ENCODE results near the gene CHCT1. TPM values are rescaled to one million over a fixed set of nuclear protein-coding genes. Genes with fewer than 3 reads are reported as not detected.
"Not testable (repeated sequence)": the region's sequence is repeated elsewhere in the genome, so short reads cannot be mapped to it uniquely, and the experiment has no call there.

CHCT1 gene
- polyA plus RNA-seq: under 1 TPM in 1 of 2 donors, not detected in 1; 0.08 TPM

DNA sequence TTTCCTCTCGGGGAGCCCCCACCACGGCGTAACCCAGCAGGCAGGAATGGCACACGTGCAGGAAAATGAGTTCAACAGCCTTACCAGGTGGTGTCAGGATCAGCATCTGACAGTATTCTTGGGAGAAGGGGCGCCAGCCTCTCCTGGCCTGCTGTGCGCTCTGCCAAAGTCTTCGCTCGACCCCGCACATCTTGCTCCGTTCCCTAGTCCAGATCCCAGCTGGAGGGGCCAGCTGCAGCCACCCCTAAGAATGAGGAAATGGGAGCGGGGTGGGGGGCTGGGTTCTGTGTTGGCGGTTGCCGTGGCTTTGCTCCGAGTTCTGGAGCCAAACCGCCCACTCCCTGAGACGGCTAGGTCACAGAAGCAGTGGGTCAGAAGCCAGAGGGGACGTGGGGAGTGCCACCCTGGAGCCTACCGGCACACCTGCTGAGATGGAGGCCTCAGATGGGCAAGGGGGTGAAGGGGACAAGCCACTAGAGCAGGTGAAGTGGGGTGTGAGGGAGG, at the start of gene CHCT1:
CHCT1 (plus strand) TSS at position 328 of the 504 bp plus-strand sequence; CDS start at position 432, 104 bp downstream.
- 78 to 80% methylated on average over 18 of the region's 18 CpGs for WGBS, 2 donors
- H3K27ac ChIP-seq (ENCODE audit: low read depth in 2 of 2, low read length in 1 of 2): no peak within 1 kb of the TSS
- peaks cover 0 to 5% of the 10 kb centered on the region in 2 donors for H3K4me1 ChIP-seq (ENCODE audit: control insufficient read depth in 2 of 2, insufficient read depth in 2 of 2, low read length in 1 of 2)
- peak within 1 kb of the TSS; percentile 29 to 62 for H3K4me3 ChIP-seq (ENCODE audit: low read depth in 1 of 2, low read length in 2 of 2)
- H3K9me3 ChIP-seq (ENCODE audit: control insufficient read depth in 2 of 2, insufficient read depth in 1 of 2, low read depth in 1 of 2, low read length in 1 of 2): peaks cover 0 to 3% of the 10 kb centered on the region in 2 donors
- no peaks in the 10 kb centered on the region for H3K27me3 ChIP-seq (ENCODE audit: control insufficient read depth in 1 of 2, insufficient read depth in 2 of 2, low read length in 2 of 2)
- no peaks in the 10 kb centered on the region for H3K36me3 ChIP-seq (ENCODE audit: control insufficient read depth in 2 of 2, insufficient read depth in 2 of 2, low read length in 1 of 2)

DNA sequence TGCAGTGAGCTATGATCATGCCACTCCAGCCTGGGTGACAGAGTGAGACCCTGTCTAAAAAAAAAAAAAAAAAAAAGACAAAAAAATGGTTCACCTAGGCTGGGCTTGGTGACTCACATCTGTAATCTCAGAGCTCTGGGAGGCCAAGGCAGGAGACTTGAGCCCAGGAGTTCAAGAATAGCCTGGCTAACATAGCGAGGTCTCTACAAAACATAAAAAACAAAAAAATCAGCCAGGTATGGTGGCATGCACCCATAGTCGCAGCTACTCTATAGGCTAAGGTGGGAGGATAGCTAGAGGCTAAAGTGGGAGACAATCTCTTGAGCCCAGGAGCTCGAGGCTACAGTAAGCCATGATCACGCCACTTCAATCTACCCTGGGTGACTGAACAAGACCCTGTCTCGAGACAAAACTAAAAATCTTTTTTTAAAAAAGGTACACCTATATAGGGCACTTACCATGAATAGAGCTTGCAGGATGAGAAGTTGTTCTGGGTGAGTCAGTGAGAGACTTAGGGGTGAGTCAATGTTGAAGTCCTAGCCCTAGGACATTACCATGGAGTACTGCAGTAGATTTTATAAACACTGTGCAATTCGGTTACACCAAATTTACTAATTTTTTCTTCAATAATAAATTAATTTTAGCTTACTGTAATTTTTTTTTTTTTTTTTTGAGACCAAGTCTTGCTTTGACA, 49.4 kb upstream of the CHCT1 start:
- Histone ChIP-seq H3K9me3 (ENCODE audit: control insufficient read depth in 2 of 2, insufficient read depth in 1 of 2, low read depth in 1 of 2, low read length in 1 of 2) (no peaks in the 10 kb centered on the region), H3K27me3 (ENCODE audit: control insufficient read depth in 1 of 2, insufficient read depth in 2 of 2, low read length in 2 of 2) (no peaks in the 10 kb centered on the region), H3K36me3 (ENCODE audit: control insufficient read depth in 2 of 2, insufficient read depth in 2 of 2, low read length in 1 of 2) (no peaks in the 10 kb centered on the region), H3K4me3 (ENCODE audit: low read depth in 1 of 2, low read length in 2 of 2) (no peak overlapping the region), H3K27ac (ENCODE audit: low read depth in 2 of 2, low read length in 1 of 2) (no peak overlapping the region), H3K4me1 (ENCODE audit: control insufficient read depth in 2 of 2, insufficient read depth in 2 of 2, low read length in 1 of 2) (peaks cover 0 to 2% of the 10 kb centered on the region in 2 donors)
- WGBS, 2 donors: 76 to 89% methylated on average over 6 of the region's 6 CpGs

- H3K4me1 ChIP-seq (ENCODE audit: control insufficient read depth in 2 of 2, insufficient read depth in 2 of 2, low read length in 1 of 2); H3K27me3 ChIP-seq (ENCODE audit: control insufficient read depth in 1 of 2, insufficient read depth in 2 of 2, low read length in 2 of 2); H3K36me3 ChIP-seq (ENCODE audit: control insufficient read depth in 2 of 2, insufficient read depth in 2 of 2, low read length in 1 of 2); H3K4me3 ChIP-seq (ENCODE audit: low read depth in 1 of 2, low read length in 2 of 2); H3K27ac ChIP-seq (ENCODE audit: low read depth in 2 of 2, low read length in 1 of 2); H3K9me3 ChIP-seq (ENCODE audit: control insufficient read depth in 2 of 2, insufficient read depth in 1 of 2, low read depth in 1 of 2, low read length in 1 of 2): not testable (repeated sequence)
- WGBS, 2 donors: 95 to 100% methylated on average over 1 of the region's 1 CpG
Measured at GRCh38 chr17:60378187-60378586, 44.1 kb upstream of the CHCT1 start.

GRCh38 chr17:60379461-60379860, 42.8 kb upstream of the CHCT1 start:
- H3K4me1 ChIP-seq (ENCODE audit: control insufficient read depth in 2 of 2, insufficient read depth in 2 of 2, low read length in 1 of 2); H3K4me3 ChIP-seq (ENCODE audit: low read depth in 1 of 2, low read length in 2 of 2); H3K27me3 ChIP-seq (ENCODE audit: control insufficient read depth in 1 of 2, insufficient read depth in 2 of 2, low read length in 2 of 2); H3K27ac ChIP-seq (ENCODE audit: low read depth in 2 of 2, low read length in 1 of 2); H3K9me3 ChIP-seq (ENCODE audit: control insufficient read depth in 2 of 2, insufficient read depth in 1 of 2, low read depth in 1 of 2, low read length in 1 of 2); H3K36me3 ChIP-seq (ENCODE audit: control insufficient read depth in 2 of 2, insufficient read depth in 2 of 2, low read length in 1 of 2): not testable (repeated sequence)
- 59 to 68% methylated on average over 2 of the region's 3 CpGs for WGBS, 2 donors

DNA sequence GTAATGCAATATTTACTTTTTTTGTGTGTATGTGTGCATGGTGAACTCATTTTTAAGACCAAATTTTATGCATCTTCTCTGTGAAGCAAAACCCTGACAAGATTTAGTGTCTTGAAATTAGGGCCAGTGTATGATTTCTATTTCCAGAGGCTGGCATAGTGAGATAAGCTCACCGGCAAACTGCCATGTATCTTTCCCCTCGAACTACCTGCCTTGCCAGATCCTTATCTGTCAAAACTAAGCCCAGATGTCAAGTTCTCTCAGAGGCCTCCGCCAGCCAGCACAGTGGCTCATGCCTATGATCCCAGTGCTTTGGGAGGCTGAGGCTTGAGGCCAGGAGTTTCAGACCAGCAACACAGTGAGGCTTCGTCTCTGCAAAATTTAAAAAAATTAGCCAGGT, 40.3 kb upstream of the CHCT1 start:
- Histone ChIP-seq H3K27me3 (ENCODE audit: control insufficient read depth in 1 of 2, insufficient read depth in 2 of 2, low read length in 2 of 2) (no peaks in the 10 kb centered on the region), H3K36me3 (ENCODE audit: control insufficient read depth in 2 of 2, insufficient read depth in 2 of 2, low read length in 1 of 2) (no peaks in the 10 kb centered on the region), H3K4me3 (ENCODE audit: low read depth in 1 of 2, low read length in 2 of 2) (no peak overlapping the region), H3K4me1 (ENCODE audit: control insufficient read depth in 2 of 2, insufficient read depth in 2 of 2, low read length in 1 of 2) (peaks cover 0 to 3% of the 10 kb centered on the region in 2 donors), H3K27ac (ENCODE audit: low read depth in 2 of 2, low read length in 1 of 2) (no peak overlapping the region), H3K9me3 (ENCODE audit: control insufficient read depth in 2 of 2, insufficient read depth in 1 of 2, low read depth in 1 of 2, low read length in 1 of 2) (no peaks in the 10 kb centered on the region)
- 72 to 84% methylated on average over 4 of the region's 4 CpGs for WGBS, 2 donors

- Histone ChIP-seq H3K9me3 (ENCODE audit: control insufficient read depth in 2 of 2, insufficient read depth in 1 of 2, low read depth in 1 of 2, low read length in 1 of 2) (no peaks in the 10 kb centered on the region), H3K36me3 (ENCODE audit: control insufficient read depth in 2 of 2, insufficient read depth in 2 of 2, low read length in 1 of 2) (no peaks in the 10 kb centered on the region), H3K27me3 (ENCODE audit: control insufficient read depth in 1 of 2, insufficient read depth in 2 of 2, low read length in 2 of 2) (no peaks in the 10 kb centered on the region), H3K4me1 (ENCODE audit: control insufficient read depth in 2 of 2, insufficient read depth in 2 of 2, low read length in 1 of 2) (peaks cover 0 to 3% of the 10 kb centered on the region in 2 donors), H3K4me3 (ENCODE audit: low read depth in 1 of 2, low read length in 2 of 2) (no peak overlapping the region), H3K27ac (ENCODE audit: low read depth in 2 of 2, low read length in 1 of 2) (no peak overlapping the region)
- 71 to 81% methylated on average over 3 of the region's 3 CpGs for WGBS, 2 donors
Measured at GRCh38 chr17:60383379-60383778, 38.9 kb upstream of the CHCT1 start.

DNA sequence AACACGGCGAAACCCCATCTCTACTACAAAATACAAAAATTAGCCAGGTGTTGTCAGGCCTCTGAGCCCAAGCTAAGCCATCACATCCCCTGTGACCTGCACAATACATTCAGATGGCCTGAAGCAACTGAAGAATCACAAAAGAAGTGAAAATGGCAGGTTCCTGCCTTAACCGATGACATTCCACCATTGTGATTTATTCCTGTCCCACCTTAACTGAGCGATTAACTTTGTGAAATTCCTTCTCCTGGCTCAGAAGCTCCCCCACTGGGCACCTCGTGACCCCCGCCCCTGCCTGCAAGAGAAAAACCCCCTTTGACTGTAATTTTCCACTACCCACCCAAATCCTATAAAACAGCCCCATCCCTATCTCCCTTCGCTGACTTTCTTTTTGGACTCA, 37.4 kb upstream of the CHCT1 start:
- WGBS, 2 donors: 93 to 96% methylated on average over 7 of the region's 7 CpGs
- H3K9me3 ChIP-seq (ENCODE audit: control insufficient read depth in 2 of 2, insufficient read depth in 1 of 2, low read depth in 1 of 2, low read length in 1 of 2); H3K4me3 ChIP-seq (ENCODE audit: low read depth in 1 of 2, low read length in 2 of 2); H3K27me3 ChIP-seq (ENCODE audit: control insufficient read depth in 1 of 2, insufficient read depth in 2 of 2, low read length in 2 of 2); H3K36me3 ChIP-seq (ENCODE audit: control insufficient read depth in 2 of 2, insufficient read depth in 2 of 2, low read length in 1 of 2); H3K27ac ChIP-seq (ENCODE audit: low read depth in 2 of 2, low read length in 1 of 2); H3K4me1 ChIP-seq (ENCODE audit: control insufficient read depth in 2 of 2, insufficient read depth in 2 of 2, low read length in 1 of 2): not testable (repeated sequence)

DNA sequence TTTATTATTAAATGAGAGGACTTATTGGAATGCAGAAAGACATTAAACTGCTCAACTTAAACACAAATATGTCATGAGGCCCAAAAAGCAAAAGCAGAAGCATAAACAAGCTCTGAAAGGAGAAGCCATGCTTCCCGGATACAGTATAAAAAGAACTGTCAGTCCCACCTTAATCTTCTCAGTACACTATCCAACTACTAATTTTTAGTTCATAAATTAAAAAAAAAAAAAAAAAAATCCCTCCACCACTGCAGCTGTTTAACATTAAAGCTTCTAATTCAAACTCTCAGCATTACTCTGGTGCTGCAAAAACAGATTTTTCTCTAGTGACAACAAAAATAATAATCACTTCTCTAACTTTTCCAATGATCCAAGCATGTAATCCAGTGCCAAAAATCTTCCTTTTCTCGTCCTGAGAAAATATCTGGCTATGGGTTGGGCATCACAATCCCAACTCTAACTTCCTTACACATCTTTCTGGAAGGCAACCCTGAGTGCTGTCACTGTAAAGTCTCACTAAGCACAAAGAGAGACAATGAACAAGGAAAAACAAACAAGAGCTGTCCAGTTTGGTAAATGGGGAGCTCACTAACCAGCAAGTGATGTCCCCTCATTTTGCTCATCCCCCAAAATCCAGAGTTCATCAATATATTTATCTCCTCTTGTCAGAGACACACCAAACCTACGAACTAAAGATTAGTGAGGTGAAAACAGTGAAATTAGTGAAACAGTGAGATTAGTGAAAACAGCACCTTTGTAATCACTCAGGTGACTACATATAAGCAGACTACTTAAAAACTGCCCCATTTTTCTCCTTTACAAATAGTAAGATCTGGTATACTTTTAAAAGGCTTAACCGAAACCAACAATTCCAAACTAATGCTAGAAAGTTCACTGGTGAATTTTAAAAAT, 35.9 kb upstream of the CHCT1 start:
- Histone ChIP-seq H3K4me1 (ENCODE audit: control insufficient read depth in 2 of 2, insufficient read depth in 2 of 2, low read length in 1 of 2) (peaks cover 2 to 3% of the 10 kb centered on the region in 2 donors), H3K27me3 (ENCODE audit: control insufficient read depth in 1 of 2, insufficient read depth in 2 of 2, low read length in 2 of 2) (no peaks in the 10 kb centered on the region), H3K4me3 (ENCODE audit: low read depth in 1 of 2, low read length in 2 of 2) (no peak overlapping the region), H3K27ac (ENCODE audit: low read depth in 2 of 2, low read length in 1 of 2) (no peak overlapping the region), H3K36me3 (ENCODE audit: control insufficient read depth in 2 of 2, insufficient read depth in 2 of 2, low read length in 1 of 2) (no peaks in the 10 kb centered on the region), H3K9me3 (ENCODE audit: control insufficient read depth in 2 of 2, insufficient read depth in 1 of 2, low read depth in 1 of 2, low read length in 1 of 2) (no peaks in the 10 kb centered on the region)
- 51 to 66% methylated on average over 4 of the region's 4 CpGs for WGBS, 2 donors

GRCh38 chr17:60387666-60388065, 34.6 kb upstream of the CHCT1 start:
- Histone ChIP-seq H3K4me1 (ENCODE audit: control insufficient read depth in 2 of 2, insufficient read depth in 2 of 2, low read length in 1 of 2) (peaks cover 0 to 2% of the 10 kb centered on the region in 2 donors), H3K36me3 (ENCODE audit: control insufficient read depth in 2 of 2, insufficient read depth in 2 of 2, low read length in 1 of 2) (no peaks in the 10 kb centered on the region), H3K27me3 (ENCODE audit: control insufficient read depth in 1 of 2, insufficient read depth in 2 of 2, low read length in 2 of 2) (no peaks in the 10 kb centered on the region), H3K9me3 (ENCODE audit: control insufficient read depth in 2 of 2, insufficient read depth in 1 of 2, low read depth in 1 of 2, low read length in 1 of 2) (no peaks in the 10 kb centered on the region), H3K4me3 (ENCODE audit: low read depth in 1 of 2, low read length in 2 of 2) (no peak overlapping the region), H3K27ac (ENCODE audit: low read depth in 2 of 2, low read length in 1 of 2) (no peak overlapping the region)
- 90 to 94% methylated on average over 3 of the region's 3 CpGs for WGBS, 2 donors
